Measurements from ENCODE around the gene ZDHHC24.

DNA sequence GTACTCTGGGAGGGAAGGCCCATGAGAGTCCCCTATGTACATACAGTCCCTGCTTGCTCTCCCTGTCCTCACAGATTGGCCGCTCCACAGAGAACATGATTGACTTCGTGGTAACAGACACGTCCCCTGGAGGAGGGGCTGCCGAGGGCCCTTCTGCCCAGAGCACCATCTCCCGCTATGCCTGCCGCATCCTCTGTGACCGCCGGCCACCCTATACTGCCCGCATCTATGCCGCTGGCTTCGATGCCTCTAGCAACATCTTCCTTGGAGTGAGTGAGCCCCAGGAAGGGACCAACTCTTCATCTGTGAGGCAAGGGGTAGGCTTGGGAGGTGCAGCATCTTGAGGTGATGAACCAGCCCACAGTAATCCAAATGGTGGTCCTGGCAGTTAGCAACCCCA lies 72.7 kb downstream of the ZDHHC24 start:
- TF ChIP-seq EZH2 (IDR thresholded peaks at IDR 0.05) = no peak
- no peak for TF ChIP-seq CTCF (IDR thresholded peaks at IDR 0.05)
- no peak for TF ChIP-seq EZH2phosphoT487 (IDR thresholded peaks at IDR 0.05)

Measured in neural progenitor cell (in vitro differentiated cells).